Measurements from ENCODE around the gene CACNA1H.

Gene CACNA1H

DNA sequence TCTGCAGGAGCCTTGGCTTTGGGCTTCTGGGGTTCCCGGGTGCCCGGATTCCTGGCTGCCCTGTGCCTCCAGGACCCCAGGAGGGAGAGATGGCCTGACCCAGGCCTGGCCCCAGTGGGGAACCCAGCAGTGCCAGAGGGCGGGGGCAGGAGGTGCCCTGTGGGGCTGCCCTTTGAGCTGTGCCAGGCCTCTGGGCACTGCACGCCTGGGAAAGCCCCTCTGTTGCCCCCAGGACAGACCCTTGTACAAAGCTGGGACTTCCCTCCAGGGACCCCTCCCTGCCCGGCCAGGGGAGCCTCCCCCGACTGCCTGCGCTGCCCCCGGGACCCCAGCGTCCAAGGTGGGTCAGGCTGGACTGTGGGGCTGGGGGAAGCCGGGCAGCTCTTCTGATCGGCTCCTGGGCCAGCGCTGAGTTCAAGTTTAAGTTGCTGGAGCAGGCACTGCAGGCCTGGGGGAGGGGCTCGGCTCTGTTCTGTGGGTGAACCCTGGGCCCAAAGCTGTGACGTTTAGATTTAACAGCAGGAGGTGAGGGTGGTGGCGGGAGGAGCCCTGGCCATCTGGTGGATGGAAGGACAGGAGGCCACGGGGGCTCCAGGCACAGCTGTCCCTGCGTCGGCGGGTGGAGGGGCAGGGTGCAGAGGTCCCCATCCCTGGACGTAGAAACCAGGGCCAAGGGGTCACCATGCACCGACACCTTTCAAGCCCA is 29.2 kb upstream of the CACNA1H start:
- DNase-seq, result no peak

DNA sequence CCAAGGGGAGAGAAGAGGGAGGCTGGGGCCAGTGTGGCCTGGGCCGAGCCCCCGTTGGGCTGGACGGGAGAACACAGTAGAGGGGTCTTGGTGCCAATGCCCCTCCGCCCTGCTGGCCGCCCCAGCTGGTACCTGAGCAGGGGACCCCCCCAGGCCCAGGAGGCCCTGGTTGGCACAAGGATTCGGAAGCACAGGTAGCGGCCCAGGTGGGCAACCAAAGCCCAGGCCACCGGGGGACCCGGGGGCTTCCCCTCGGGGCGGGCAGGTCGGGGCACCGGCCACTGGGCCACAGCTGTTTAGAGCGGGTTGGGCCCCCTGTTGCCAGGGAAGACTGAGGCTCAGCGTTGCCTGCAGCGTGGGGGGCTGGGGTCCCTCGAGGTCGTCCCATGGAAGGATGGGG is 28.6 kb upstream of the CACNA1H start:
- no peak for DNase-seq

DNA sequence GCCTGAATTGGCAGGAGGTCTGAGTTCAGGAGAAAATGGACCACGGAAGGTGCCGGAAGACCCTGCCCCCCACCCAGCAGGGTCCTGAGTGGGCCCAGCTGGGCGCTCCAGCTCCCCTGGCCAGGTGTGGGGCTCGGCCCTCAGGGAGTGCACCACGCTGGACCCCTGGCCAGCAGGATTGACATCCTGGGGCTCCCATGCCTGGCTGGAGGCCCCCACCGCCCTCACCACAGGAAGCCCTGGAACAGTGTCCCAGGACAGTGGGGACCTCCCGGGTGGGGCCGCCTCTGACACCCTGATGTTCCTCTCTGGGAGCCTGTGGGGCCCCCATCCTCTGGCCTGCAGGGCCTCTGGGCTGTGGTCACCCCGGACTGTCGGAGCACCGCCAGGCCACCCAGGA is 28.1 kb upstream of the CACNA1H start:
- DNase-seq, result no peak

DNA sequence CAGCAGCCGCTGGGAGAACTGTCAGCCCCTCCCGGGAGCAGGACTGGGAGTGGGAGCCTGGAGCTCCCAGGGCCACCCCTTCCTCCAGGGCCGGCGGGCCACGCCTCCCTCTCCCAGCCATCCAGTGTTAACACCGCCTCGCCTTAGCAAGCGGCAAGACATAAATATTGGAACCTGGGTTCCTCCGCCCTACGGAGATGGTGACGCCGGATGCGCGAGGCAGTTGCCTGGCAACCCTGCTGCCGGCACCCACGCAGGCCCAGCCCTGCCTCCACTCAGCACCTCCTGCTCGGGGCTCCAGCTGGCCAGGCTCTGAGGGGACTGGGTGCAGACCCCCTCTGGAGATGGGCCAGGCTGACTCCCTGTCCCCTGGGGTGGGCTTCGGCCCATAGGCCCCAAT is 27.4 kb upstream of the CACNA1H start:
- DNase-seq, result no peak

DNA sequence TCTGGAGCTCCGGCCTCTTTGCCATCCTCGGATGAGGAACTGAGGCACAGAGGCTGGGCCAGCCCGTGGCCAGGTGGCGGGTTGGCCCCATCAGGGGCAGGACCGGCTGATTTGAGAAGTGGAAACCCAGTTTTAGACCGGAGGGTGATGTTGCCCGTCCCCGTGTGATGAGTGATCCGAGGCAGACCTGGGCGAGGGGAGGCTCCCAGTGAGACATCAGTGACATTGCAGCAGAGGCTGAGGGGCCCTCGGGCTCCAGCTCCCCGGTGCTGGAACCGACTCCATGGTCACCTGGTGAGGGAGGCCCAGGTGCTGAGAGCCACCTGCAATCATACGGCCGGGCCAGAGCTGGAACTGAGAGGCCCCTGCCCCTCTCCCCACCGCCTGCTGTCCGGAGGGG is 26.9 kb upstream of the CACNA1H start:
- DNase-seq, result no peak

DNA sequence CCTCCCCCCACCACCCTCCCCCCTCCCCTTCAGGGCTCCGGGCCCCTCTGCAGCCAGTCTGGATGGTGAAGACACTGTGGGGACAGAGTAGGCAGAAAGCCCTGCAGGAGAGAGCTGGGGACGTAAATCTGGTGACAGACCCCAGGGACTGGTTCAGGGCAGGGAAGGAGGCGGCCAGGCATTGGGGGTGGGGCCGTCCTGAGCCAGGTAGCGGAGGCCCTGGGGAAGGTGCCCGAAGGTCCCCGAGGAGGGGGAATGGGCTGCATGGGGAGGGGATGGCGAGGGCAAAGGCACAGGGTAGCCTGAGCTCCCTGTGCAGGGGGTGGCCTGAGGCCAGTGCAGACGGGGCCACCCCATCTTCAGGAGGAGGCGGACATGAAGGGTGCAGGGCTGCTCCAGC is 26.3 kb upstream of the CACNA1H start:
- no peak for DNase-seq

DNA sequence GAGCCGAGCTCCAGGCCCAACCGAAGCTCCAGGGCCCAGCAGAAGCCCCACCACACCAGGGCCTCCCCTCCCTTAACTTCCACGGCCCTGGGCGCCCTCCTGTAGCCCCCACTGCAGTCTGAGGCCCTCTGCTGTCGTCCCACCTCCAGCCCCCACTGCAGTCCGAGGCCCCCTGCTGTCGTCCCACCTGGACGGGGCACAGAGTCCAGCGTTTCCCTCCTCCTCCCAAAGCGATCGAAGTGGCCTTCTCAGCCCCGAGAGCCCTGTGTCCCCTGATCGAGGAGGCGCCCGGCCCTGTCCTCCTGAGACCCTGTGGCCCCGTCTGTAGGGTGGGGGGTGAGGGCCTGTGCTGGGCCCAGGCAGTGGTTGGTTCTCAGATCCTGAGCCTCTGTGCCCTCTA is 25.8 kb upstream of the CACNA1H start:
- DNase-seq, result no peak

DNA sequence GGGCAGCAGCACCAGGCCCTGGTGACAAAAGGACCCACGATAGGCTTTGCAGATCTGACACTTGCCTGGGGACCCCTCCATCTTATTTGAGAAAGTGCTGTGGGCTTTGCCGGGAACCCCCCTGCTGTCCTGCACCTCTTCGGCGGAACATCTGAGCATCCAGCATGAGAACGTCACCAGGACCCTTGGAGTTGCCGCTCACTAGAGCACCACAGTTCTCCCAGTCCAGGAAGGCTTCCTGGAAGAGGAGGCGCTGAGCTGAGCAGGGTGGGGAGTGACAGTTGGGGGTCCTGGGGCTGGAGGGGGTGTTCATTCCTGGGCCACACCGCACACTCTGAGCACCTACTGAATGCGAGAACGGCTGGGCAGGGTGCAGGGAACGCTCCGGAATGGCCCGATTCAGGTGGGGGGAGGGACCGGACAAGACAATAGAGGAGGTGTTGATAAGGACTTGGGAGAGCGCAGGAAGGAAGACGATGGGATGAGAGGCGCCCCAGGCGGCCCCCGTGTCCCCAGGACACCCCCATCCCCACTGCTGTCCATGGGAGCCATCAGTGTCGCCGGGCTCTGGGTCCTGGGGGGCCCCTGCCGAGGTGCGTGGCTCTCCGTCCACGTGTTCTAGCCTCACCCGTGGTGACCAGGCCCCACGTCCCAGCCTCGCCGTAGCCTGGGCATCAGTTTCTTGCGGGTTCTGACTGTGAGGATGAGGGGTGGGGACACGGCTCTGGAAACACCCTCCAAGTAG is 24.8 kb upstream of the CACNA1H start:
- DNase-seq, result no peak

DNA sequence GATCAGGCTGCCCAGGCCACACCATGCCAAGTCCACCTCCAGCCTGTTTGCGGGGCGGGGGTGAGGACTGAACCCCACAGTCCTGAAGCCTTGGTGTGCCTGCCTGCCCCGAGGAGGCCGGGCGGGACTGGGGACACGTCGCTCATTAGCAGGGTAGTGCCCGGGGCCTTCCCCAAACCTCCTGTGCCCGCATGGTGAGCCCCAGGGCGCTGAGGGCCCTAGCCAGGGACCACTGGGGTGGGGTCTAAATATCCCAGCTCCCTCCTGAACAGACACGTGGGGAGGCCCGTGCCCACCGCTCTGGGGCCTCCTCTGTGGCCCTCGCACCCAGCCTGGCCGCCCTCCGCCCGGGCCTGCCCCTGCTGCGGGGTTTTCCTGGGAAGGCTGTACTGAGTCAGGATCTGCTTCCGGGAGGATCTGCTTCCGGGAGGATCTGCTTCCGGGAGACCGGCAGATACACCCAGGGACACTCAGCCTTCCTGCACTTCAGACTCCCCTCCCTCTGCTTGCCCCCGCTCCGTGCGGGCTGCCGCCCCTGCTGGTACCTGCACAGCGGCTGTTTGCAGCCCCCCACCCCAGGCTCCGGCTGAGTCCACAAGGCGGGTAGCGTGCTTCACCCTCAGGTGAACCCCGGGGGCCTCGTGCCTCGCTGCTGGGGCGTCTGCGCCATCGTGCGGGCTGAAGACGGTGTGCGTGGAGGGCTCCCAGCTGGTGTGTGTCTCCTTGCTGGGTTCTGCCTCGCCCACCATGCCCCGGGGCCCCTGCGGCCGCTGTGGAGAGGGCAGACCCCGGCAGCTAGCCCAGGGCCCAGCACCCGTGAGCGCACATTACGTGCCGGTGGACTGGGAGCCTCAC is 23.6 kb upstream of the CACNA1H start:
- no peak for DNase-seq

DNA sequence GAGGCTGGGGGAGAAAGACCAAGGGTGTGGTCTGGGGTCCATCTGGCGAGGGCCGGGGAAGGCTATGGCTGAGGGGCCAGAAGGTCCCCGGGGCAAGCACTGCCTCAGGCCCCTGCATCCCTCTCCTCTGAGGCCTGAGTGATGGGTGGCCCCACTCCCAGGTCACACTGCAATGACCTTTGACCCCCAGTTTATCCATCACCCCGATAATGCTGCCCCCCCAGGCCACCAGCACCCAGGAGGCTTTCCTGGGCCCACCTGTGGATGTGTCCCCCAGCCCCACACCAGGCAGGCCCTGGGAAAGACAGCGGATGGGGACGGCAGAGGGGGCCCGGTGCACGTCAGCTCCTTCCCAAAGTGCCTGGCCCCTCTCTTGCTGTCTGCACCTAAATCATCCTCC is 22.5 kb upstream of the CACNA1H start:
- DNase-seq, result no peak

DNA sequence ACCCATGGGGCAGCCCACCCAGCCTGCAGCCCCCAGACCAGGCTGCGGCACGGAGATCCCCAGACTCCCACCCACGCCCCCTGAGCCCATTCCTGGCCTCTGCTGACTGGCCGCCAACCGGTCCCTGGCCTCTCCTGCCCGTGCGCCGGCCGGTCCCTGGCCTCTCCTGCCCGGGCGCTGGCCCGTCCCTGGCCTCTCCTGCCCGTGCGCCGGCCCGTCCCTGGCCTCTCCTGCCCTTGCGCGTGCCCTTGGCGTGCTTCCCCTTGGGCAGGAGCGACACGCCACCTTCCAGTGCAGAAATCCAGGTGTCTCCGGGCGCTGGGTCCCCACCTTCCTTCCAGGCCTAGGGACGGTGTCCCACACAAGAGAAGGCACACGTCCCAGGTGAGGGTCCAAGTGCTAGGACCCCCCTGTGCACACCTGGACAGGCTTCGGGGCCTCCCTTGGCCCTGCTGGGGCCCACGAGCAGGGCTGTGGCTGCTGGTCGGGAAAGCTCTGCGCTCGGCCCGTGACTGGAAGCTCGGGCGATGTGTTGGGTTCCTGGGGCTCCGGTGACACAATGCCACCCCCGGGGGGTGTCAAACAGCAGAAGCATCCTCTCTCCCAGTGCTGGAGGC is 21.4 kb upstream of the CACNA1H start:
- DNase-seq, result no peak

DNA sequence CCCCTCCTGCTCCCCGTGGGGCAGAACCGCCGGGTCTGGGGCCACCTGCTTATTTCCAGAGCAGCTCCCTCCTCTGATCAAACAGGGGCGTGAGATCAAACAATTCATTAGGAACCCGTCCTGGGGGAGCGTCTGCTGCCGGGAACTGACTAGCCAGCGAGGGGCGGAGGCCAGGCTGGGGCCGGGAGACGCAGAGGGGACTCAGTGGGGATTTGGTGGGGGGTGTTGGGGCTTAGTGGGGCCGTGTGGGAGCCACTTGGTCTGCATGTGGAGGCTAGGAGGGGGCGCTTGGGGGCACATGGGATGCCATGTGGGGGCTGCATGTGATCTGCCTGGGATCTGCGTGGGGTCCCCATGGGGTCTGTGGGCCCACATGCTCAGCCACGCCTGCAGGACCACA is 20.5 kb upstream of the CACNA1H start:
- DNase-seq, result no peak

DNA sequence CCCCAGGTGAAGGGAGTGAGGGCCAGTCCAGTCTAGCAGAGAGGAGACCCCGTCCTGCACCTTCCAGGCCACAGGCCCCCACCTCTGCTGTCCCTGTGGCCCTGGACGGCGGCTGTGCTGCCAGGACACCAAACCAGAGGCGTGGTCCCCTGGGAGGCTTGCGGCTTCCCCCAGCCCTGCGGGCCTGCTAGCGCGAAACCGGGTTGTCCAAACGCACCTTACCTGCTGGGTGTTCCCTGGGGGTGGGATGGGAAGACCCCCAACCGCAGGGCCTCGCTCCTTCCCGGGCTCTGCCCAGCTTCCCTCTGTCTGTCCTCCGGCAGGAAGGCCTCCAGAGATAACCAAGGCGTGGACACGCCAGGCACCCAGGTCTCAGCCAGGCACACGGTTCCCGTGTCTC is 19.6 kb upstream of the CACNA1H start:
- no peak for DNase-seq

DNA sequence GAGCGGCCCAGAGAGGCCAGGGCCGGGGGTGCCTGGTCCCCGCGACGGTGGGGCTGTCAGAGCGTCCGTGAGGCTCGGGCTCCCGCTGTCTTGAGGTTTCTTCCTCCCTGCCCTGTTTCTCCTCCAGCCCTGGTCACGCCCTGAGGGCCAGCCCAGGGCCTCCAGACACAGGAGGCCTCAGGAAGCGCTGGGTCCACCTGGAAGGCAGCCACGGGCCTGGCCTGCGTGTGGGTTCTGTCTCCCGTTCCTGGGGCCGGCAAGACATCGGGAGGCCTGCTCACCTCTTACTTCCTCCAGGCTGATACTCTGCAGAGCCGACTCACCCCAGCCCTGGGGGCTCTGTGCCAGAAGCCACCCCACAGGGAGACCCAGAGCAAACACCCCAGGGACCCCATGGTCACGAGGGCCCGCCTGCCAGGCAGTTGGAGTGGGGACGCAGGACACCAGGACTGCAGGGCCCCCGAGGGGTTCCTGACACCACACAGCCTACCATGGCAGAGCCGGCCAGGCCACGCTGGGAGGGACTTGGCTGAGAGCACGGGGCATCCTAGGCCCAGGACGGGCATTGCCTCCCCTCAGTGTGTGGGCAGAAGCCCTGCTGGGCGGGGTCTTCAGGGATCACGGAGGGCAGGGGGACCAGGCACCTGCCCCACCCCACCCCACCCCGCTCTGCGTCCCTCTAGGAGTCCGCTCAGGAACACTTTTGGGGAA is 18.9 kb upstream of the CACNA1H start:
- DNase-seq, result no peak

DNA sequence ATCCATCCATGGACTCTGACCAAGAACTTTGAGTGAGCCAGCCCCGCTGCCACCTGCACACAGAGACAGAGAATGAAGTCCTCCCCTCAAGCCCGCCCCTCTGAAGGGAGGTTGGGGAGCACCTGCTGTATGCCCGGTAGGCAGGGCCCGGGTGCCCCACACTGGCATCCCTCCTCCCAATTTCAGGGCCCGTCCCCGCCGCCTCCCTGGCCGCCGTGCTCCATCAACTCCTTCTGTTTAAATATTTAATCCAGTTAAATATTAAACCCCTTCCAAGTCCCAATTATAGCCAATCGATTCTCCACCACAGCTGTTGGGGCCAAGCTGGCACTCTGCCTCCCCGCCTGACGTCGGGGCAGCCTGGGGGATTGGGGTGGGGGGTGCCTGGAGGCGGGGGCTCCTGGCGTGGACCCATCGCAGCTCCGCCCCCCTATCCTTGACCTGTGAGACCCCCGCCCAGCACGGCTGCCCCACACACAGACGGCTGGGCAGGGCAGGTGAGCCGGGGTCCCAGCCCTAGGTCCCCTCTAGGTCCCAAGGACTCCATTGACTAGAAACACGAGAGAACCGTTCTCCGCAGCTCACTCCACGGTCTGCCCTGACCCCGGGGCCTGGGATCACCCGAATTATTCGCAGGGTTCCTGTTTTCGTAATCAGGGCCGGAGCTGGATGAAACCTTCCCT is 18.0 kb upstream of the CACNA1H start:
- no peak for DNase-seq

DNA sequence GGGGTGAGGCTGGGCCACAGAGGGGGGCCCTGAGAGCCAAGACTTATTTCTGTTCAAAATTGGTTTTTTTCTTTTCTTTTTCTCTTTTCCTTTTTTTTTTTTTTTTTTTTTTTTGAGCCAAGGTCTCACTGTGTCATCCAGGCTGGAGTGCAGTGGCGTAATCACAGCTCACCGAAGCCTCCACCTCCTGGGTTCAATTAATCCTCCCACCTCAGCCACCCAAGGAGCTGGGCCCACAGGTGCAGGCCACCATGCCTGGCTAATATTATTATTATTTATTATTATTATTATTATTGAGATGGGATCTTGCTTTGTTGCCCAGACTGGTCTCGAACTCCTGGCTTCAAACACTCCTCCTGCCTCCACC is 17.5 kb upstream of the CACNA1H start:
- no peak for DNase-seq

DNA sequence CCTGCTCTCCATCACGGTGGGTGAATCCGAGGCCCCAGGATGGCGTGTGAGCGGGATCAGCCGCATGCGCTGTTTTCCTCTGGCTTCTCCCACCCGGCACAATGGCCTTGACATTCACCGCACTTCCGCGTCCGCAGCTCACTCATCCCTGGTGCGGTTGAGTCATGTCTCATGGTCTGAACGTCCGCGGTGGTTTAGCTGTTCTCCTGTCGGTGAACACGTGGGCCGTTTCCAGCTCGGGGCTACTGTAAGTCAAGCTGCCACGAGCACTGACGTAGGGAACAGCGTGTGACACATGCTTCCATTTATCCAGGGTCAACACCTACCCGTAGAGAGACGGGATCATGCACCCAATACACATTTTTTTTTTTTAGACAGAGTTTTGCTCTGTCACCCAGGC is 15.3 kb upstream of the CACNA1H start:
- no peak for DNase-seq

DNA sequence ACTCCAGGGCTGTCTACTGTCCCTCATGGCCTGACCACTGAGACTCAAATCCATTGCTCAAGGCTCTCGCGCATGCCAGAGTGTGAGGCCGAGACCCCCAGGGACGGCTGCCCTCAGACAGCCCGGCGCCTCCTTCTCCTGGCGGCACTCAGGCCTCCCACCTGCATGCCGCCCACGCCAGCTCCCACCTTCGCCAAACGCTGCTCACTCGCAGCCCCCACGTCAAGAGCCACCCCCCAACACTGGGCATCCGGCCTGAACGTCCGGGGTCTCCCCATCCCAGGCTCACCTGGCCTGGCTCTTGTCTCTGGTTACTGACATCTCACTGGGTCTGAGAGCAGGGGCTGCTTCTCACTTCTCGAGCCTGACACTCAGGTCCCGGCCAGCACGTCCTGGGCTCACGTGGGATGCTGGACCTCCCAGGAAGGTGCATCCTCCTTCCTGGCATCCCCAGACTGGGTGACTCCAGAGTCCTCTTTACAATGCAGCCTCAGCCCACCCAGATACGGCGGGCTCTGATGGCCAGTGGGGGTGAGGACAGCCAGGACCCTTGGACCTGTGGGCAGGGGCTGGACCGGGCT is 12.2 kb upstream of the CACNA1H start:
- no peak for DNase-seq

DNA sequence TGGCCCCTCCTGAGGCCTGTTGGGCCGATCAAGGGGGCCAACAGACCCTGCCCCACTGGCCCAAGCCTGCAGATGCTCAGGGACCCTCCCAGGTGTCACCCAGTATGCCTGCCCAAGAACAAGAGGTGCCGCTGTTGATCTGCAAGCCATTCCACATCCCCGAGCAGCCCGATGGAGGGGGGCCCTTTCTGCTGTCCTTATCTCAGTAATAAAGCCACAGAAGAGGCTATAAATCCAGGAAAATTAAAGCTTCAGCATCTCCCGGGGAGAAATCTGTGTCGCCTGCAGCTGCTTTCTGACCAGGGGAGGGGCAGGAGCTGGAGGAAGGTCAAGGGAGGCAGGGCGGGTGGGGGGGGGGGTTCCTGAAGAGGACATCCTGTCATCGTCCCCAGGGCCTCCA is 11.7 kb upstream of the CACNA1H start:
- DNase-seq, result no peak

DNA sequence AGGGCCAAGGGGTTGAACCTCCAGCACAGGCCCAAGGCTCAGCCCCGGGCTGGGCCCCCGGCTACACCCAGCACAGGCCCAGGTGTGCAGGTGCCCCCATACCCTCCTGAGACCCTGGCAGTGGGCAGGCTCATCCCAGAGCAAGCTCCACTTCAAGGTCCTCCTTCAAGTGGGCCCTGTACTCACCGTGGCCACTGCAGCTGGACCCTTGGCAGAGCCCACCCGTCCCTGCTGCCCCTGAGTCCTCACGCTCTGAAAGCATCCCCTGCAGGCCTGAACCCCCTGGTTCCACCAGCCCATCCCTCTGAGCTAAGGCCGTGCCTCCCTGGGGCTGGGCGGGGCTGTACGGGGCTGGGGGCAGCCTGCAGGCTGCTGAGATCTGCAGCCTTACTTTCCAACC is 11.2 kb upstream of the CACNA1H start:
- no peak for DNase-seq

DNA sequence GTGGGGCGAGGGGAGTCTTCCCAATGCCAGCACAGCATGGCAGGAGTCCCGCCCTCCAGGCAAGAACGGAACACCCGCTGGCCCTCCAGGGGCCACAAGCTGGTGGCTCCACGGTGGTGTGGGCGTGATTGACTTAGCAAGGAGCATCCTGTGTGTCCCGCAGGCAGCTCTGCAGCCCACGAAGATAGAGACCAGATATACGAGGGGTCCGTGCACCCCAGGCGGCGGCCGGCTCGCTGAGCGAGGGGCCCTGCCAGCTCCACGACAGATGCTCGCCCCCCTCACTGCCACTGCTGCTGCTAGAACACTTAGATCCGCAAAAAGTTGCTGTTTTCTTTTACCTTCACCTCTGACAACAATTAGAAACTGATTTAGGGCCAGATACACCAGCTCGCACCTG is 10.0 kb upstream of the CACNA1H start:
- no peak for DNase-seq
